Ascending aorta (tissue), 1 donor: ENCODE measurements around the gene FCRL3. TPM values are rescaled to one million over a fixed set of nuclear protein-coding genes. Genes with fewer than 3 reads are reported as not detected.

ENCODE experiments used
- total RNA-seq: library from RNA; depleted of rRNA; stranded (reverse); fragments of >200 nt; gene quantifications from one replicate; pipeline ENCODE4 v1.1.0, GENCODE V29; 2016

The FCRL3 gene
- total RNA-seq, 1 donor from 2014 or later = not detected

Other genes with a start within 250 kb of the FCRL3 start
- not detected for gene FCRL5, start 148.3 kb downstream of the FCRL3 start, total RNA-seq
- not detected for gene FCRL4, start 102.7 kb downstream of the FCRL3 start, total RNA-seq
- not detected for gene FCRL2, start 76.4 kb upstream of the FCRL3 start, total RNA-seq
- gene FCRL1, start 119.4 kb upstream of the FCRL3 start, total RNA-seq = not detected
- gene CD5L, start 141.0 kb upstream of the FCRL3 start, total RNA-seq = not detected